GM12892 (cell line): ENCODE measurements around the gene RNASE13.

Experiments used
- POLR2A ChIP-seq: IDR thresholded peaks from 2 replicates; pipeline ENCODE4 v1.6.1; 2011; ENCODE audit warnings: low read depth, low read length, control low read depth
- POLR2AphosphoS5 ChIP-seq: IDR thresholded peaks from 2 replicates; pipeline ENCODE4 v1.6.1; 2011; ENCODE audit warnings: low read depth, low read length, control low read depth

- TF ChIP-seq POLR2A (no peak), POLR2AphosphoS5 (no peak)
Measured at GRCh38 chr14:21023817-21024584, 10.6 kb downstream of the RNASE13 start.
